Muscle of arm (tissue), 12 donors: ENCODE data around the gene C15orf62. TPM values are rescaled to one million over a fixed set of nuclear protein-coding genes. Genes with fewer than 3 reads are reported as not detected.

Experiments used
- DNase-seq: peaks from one replicate; pipeline ENCODE4 v3.0.0-alpha.2; 2013
- polyA plus RNA-seq, 12 donors: library from polyadenylated mRNA; unstranded; fragments of 120-200 nt; gene quantifications; one replicate each; pipeline ENCODE4 v1.2.1, GENCODE V29; 2013; ENCODE audit not compliant: insufficient read length in 12 of 12

Gene C15orf62
- polyA plus RNA-seq, 12 donors = 0.74 to 3.8 (median 1.2) TPM; not detected in 2

DNA sequence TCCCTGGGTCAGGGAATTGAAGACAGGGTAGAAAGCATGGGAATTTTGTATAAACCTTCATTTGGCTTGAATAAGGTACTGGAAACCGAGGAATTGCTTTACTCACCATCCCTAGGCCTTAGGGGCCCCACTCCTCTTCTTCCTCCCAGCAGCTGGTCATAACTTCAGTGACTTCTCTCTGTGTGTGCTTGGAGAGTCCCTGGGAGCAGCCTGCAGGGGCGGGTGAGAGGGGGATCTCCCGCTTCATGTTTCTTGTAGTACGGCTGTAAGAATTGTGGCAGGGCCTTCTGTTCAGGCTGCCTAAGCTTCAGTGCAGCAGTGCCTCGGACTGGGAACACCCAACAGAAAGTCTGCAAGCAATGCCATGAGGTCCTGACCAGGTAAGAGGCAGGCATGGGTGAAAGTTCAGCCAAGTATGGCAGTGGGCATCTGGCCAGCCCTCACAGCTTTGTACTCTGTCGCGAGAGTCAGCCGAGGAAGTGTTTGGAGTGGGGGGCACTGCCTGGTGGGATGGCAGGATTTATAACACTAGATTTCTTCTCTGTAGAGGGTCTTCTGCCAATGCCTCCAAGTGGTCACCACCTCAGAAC, 39.2 kb downstream of the C15orf62 start:
- DNase-seq = no peak

DNA sequence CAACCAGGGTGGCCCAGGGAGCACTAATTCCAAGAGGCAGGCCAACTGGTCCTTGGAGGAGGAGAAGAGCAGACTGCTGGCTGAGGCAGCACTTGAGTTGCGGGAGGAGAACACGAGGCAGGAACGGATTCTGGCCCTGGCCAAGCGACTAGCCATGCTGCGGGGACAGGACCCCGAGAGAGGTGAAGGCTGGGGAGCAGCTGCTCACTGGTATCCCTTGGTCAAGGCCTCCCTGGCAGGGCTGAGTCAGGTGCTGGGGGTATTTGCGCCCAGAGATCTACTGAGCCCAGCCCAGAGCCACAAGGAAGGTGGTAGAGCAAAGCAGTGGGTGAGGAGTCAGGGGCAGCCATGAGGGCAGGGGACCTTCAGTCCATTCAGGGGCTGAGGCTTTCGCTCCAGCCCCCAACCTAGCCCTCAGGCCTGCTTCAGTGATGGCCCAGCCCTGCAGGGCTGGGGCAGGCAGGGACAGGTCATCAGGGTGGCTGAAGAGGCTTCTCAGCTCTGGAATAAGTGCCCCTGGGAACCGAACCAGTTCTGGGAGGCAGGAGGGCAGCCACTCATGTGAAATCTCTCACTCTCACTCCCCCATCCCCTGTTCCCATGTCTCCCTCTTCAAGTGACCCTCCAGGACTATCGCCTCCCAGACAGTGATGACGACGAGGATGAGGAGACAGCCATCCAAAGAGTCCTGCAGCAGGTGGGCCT, 43.1 kb downstream of the C15orf62 start:
- no peak for DNase-seq

GRCh38 chr15:40815042-40815698, 45.4 kb downstream of the C15orf62 start:
- no peak for DNase-seq

DNA sequence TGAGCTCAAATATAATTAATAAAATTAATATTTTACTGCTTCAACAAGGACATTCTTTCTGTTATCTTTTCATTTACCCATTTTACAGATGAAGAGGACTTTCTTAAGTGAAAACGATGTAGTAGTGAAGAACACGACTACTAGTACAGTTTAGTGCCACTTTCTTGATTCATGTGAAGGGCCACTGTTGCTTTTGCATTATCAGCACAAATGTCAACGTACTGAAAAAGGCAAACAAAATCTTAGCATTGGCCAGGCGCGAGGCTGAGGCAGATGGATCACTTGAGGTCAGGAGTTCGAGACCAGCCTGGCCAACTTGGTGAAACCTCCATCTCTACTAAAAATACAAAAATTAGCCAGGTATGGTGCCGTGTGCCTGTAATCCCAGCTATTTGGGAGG, 49.3 kb downstream of the C15orf62 start:
- DNase-seq = no peak

DNA sequence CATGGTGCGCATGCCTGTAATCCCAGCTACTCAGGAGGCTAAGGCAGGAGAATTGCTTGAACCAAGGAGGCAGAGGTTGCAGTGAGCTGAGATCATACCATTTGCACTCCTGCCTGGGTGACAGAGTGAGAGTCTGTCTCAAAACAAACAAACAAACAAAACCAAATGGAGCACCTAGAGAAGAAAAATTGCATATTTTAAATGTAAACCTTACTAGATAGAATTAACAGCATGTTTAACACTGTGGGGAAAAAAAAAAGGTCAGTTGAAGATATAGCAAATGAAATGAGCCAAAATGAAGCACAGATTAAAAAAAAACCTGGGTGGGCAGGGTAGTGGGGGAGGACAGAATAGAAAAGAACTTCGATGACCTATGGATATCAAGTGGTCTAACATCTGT, 51.4 kb downstream of the C15orf62 start:
- no peak for DNase-seq

Other genes starting within 250 kb of the C15orf62 start
- gene CCDC32, start 204.9 kb upstream of the C15orf62 start, polyA plus RNA-seq = 10 to 100 TPM in 11 of 12 donors, not detected in 1; 15.4 to 23.5 (median 17.9) TPM
- 10 to 100 TPM in 1 of 12 donors, 1 to 10 TPM in 10, not detected in 1; 5.4 to 10.7 (median 7.4) TPM for gene RPUSD2, start 200.7 kb upstream of the C15orf62 start, polyA plus RNA-seq
- gene KNL1, start 175.7 kb upstream of the C15orf62 start, polyA plus RNA-seq = 10 to 100 TPM in 9 of 12 donors, 1 to 10 TPM in 2, not detected in 1; 5.9 to 57.9 (median 13.2) TPM
- 10 to 100 TPM in 5 of 12 donors, 1 to 10 TPM in 6, not detected in 1; 5.3 to 12.9 (median 9.0) TPM for gene RAD51, start 74.8 kb upstream of the C15orf62 start, polyA plus RNA-seq
- gene RMDN3, start 14.7 kb upstream of the C15orf62 start, polyA plus RNA-seq = 10 to 100 TPM in 11 of 12 donors, not detected in 1; 17.9 to 60.1 (median 21.2) TPM
- 1 to 10 TPM in 10 of 12 donors, not detected in 2; 2.2 to 9.3 (median 4.2) TPM for gene GCHFR, start 5.9 kb upstream of the C15orf62 start, polyA plus RNA-seq
- gene ZFYVE19, start 37.1 kb downstream of the C15orf62 start, polyA plus RNA-seq = 10 to 100 TPM in 11 of 12 donors, not detected in 1; 11.2 to 29.1 (median 17.9) TPM
- gene DNAJC17, start 37.5 kb downstream of the C15orf62 start, polyA plus RNA-seq = 10 to 100 TPM in 11 of 12 donors, not detected in 1; 19.2 to 42.1 (median 23.5) TPM
- under 1 TPM in 4 of 12 donors, not detected in 8; 0.22 to 0.44 (median 0.33) TPM for gene PPP1R14D, start 58.7 kb downstream of the C15orf62 start, polyA plus RNA-seq
- gene SPINT1, start 74.1 kb downstream of the C15orf62 start, polyA plus RNA-seq = 10 to 100 TPM in 3 of 12 donors, 1 to 10 TPM in 5, under 1 TPM in 3, not detected in 1; 0.37 to 37.6 (median 1.7) TPM
- gene RHOV, start 104.3 kb downstream of the C15orf62 start, polyA plus RNA-seq = 10 to 100 TPM in 1 of 12 donors, 1 to 10 TPM in 2, under 1 TPM in 7, not detected in 2; 0.07 to 11.0 (median 0.30) TPM
- 10 to 100 TPM in 4 of 12 donors, 1 to 10 TPM in 7, not detected in 1; 7.4 to 18.6 (median 9.5) TPM for gene VPS18, start 124.5 kb downstream of the C15orf62 start, polyA plus RNA-seq
- 10 to 100 TPM in 7 of 12 donors, 1 to 10 TPM in 4, not detected in 1; 9.0 to 22.3 (median 10.8) TPM for gene DLL4, start 159.4 kb downstream of the C15orf62 start, polyA plus RNA-seq
- 1 to 10 TPM in 10 of 12 donors, not detected in 2; 1.1 to 5.3 (median 2.4) TPM for gene CHAC1, start 183.5 kb downstream of the C15orf62 start, polyA plus RNA-seq